GM10266 (cell line): ENCODE data around the gene ANK2.

ENCODE experiments used
- DNase-seq: peaks from one replicate; pipeline ENCODE4 v3.0.0; 2012; ENCODE audit errors: extremely low spot score
- TF ChIP-seq, protein P1 (sequence below): IDR thresholded peaks from 2 replicates; pipeline ENCODE4 v1.5.1; 2012; ENCODE audit warnings: mild to moderate bottlenecking, low read depth; ENCODE audit not compliant: control insufficient read depth, insufficient read depth; ENCODE audit errors: missing control alignments

ANK2 gene

DNA sequence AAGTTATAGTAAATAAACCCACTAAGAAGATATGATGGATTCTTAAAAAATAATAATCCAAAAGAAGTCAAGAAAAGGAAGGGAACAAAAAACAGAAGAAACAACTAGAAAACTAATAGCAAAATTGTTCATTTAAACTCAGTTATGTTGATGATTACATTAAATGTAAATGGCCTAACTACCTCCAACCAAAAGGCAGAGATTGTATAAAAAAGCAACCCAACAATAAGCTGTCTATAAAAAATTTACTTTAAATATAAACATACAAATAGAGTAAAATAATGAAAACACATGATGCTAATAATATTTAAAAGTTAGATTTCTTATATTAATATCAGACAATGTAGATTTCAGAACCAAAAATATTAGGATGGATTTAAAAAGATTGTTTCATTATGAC is 371.5 kb downstream of the ANK2 start:
- no peak for DNase-seq
- TF ChIP-seq, protein P1, sequence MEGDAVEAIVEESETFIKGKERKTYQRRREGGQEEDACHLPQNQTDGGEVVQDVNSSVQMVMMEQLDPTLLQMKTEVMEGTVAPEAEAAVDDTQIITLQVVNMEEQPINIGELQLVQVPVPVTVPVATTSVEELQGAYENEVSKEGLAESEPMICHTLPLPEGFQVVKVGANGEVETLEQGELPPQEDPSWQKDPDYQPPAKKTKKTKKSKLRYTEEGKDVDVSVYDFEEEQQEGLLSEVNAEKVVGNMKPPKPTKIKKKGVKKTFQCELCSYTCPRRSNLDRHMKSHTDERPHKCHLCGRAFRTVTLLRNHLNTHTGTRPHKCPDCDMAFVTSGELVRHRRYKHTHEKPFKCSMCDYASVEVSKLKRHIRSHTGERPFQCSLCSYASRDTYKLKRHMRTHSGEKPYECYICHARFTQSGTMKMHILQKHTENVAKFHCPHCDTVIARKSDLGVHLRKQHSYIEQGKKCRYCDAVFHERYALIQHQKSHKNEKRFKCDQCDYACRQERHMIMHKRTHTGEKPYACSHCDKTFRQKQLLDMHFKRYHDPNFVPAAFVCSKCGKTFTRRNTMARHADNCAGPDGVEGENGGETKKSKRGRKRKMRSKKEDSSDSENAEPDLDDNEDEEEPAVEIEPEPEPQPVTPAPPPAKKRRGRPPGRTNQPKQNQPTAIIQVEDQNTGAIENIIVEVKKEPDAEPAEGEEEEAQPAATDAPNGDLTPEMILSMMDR = no peak

DNA sequence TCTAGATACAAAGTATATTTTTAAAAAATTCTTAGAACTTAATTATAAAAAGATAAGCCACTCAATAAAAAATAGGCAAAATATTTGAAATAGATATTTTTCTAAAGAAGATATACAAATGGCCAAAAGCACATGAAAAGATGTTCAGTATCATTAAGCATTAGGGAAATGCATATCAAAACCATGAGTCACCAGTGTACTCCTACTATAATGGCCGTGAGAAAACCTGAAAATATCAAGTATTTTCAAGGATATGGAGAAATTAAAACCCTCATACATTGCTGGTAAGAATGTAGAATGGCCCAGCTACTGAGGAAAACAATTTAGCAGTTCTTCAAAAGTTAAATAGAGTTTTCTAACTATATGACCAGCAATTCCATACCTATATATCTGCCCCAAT is 374.2 kb downstream of the ANK2 start:
- no peak for DNase-seq
- TF ChIP-seq, protein P1 = no peak

DNA sequence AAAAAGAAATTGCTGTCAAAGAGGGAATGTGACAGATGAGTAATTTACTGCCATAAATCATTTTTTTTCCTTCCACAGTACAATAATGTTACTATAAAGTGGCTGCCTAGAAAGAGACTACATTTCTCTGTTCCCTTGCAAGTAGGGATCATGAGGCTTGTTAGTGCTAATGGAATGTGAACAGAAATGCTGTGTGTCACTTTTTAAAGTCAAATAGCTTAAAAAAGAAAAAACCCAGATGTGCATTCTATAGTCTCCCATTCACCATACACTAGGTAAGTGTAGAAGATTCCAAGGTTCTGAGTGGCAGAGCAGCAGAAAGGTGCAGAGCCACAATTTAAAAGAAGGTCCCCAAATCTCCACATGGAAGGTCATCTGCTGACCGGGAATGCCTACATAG is 383.7 kb downstream of the ANK2 start:
- no peak for DNase-seq

More for the DNA sequence above, 383.7 kb downstream of the ANK2 start:
- TF ChIP-seq, protein P1 = no peak
